H1 (cell line): ENCODE data around the gene OR5W2. TPM values are rescaled to one million over a fixed set of nuclear protein-coding genes. Genes with fewer than 3 reads are reported as not detected.

Experiments
- CTCF ChIA-PET: fragments of 300-600 bp; sonication (Branson Sonifier 250); formaldehyde crosslinking; loops from one replicate; lab custom pipeline; 2021; ENCODE audit not compliant: partially characterized antibody; lab: Charles Lee
- POLR2A ChIA-PET: fragments of 300-600 bp; sonication (Branson Sonifier 250); formaldehyde crosslinking; loops from one replicate; lab custom pipeline; 2021; ENCODE audit warnings: inconsistent platforms; ENCODE audit not compliant: partially characterized antibody; lab: Charles Lee
- DNase-seq, 2 experiments: peaks; one replicate each; pipeline versions ENCODE4 v3.0.0 to v3.0.0-alpha.2; 2010 to 2022; ENCODE audit warnings: low spot score in 2 of 2, low read depth in 1 of 2, mixed read lengths in 1 of 2
- FAIRE-seq: peaks from 2 replicates; lab custom pipeline; 2011; peaks lifted over from hg19 to GRCh38; lab: Jason Lieb, UNC
- H2AFZ ChIP-seq: 2 replicates; pipeline ENCODE4 v1.8.1; 2012; ENCODE audit warnings: low read length, inconsistent platforms
- H2AK5ac ChIP-seq: 2 replicates; pipeline ENCODE4 v1.6.1; 2013; ENCODE audit warnings: low read depth, low read length
- H2BK120ac ChIP-seq: replicated peaks from 2 replicates; pipeline ENCODE3; 2013; ENCODE audit warnings: low read depth, low read length, inconsistent platforms
- H2BK12ac ChIP-seq: 2 replicates; pipeline ENCODE4 v1.6.1; 2013; ENCODE audit warnings: low read depth, low read length
- H2BK15ac ChIP-seq: 2 replicates; pipeline ENCODE4 v1.6.1; 2013; ENCODE audit warnings: low read length
- H2BK20ac ChIP-seq: 2 replicates; pipeline ENCODE4 v1.6.1; 2013; ENCODE audit warnings: low read length
- H2BK5ac ChIP-seq: 2 replicates; pipeline ENCODE4 v1.6.1; 2013; ENCODE audit warnings: low read depth, low read length
- H3K14ac ChIP-seq: 2 replicates; pipeline ENCODE4 v1.6.1; 2013; ENCODE audit warnings: inconsistent platforms; ENCODE audit not compliant: insufficient read length
- H3K18ac ChIP-seq: 2 replicates; pipeline ENCODE4 v1.6.1; 2013; ENCODE audit warnings: low read length; ENCODE audit errors: extremely low read depth
- H3K23ac ChIP-seq: 2 replicates; pipeline ENCODE4 v1.6.1; 2013; ENCODE audit warnings: inconsistent platforms; ENCODE audit not compliant: insufficient read length
- H3K23me2 ChIP-seq: 2 replicates; pipeline ENCODE4 v1.6.1; 2013; ENCODE audit warnings: low read depth, low read length
- H3K27ac ChIP-seq: 2 replicates; pipeline ENCODE4 v1.6.1; 2011; ENCODE audit warnings: low read depth, low read length, inconsistent platforms
- H3K27me3 ChIP-seq, 4 experiments: replicated peaks in 1 of 4; 1 replicate in 1 of 4; 2 replicates in 3 of 4; pipeline versions ENCODE4 v1.6.1 to v1.8.1; 2011 to 2013; ENCODE audit warnings: low read length in 3 of 4, mild to moderate bottlenecking in 3 of 4, inconsistent platforms in 2 of 4, mixed read lengths in 2 of 4, moderate library complexity in 1 of 4; ENCODE audit not compliant: control insufficient read depth in 3 of 4, insufficient read depth in 3 of 4; ENCODE audit errors: extremely low read depth in 1 of 4
- H3K36me3 ChIP-seq, 4 experiments: 2 replicates each; pipeline versions ENCODE4 v1.6.1 to v1.8.1; 2011 to 2013; ENCODE audit warnings: mild to moderate bottlenecking in 4 of 4, low read length in 3 of 4, moderate library complexity in 2 of 4, control low read depth in 1 of 4, inconsistent platforms in 1 of 4; ENCODE audit not compliant: insufficient read depth in 4 of 4, control insufficient read depth in 2 of 4
- H3K4ac ChIP-seq: replicated peaks from 2 replicates; pipeline ENCODE3; 2013; ENCODE audit warnings: low read length, low read depth, mixed read lengths, inconsistent platforms; ENCODE audit not compliant: insufficient read length
- H3K4me1 ChIP-seq, 4 experiments: replicated peaks in 1 of 4; 1 replicate in 1 of 4; 2 replicates in 3 of 4; pipeline versions ENCODE4 v1.6.1 to v1.8.1; 2011 to 2013; ENCODE audit warnings: low read length in 3 of 4, inconsistent platforms in 2 of 4, mixed read lengths in 1 of 4; ENCODE audit not compliant: insufficient read depth in 4 of 4, control insufficient read depth in 3 of 4
- H3K4me2 ChIP-seq, 2 experiments: 2 replicates each; pipeline versions ENCODE4 v1.6.1 to v1.8.1; 2011 to 2013; ENCODE audit warnings: low read depth in 2 of 2, low read length in 2 of 2, control low read depth in 1 of 2, inconsistent platforms in 1 of 2, mild to moderate bottlenecking in 1 of 2; ENCODE audit not compliant: insufficient read depth in 1 of 2
- H3K4me3 ChIP-seq, 4 experiments: fragments of 200-600, 300-600 bp in 1 of 4; sonication (generic), shearing (Covaris generic), sonication (Bioruptor Twin) in 1 of 4; 2 replicates each; pipeline versions ENCODE4 v1.5.1 to v1.8.1; 2011 to 2016; ENCODE audit warnings: low read length in 4 of 4, low read depth in 3 of 4, control low read depth in 2 of 4, inconsistent platforms in 2 of 4, mild to moderate bottlenecking in 2 of 4, mixed read lengths in 1 of 4, moderate library complexity in 1 of 4; ENCODE audit not compliant: insufficient read depth in 2 of 4; ENCODE audit errors: extremely low read depth in 1 of 4
- H3K56ac ChIP-seq: replicated peaks from 2 replicates; pipeline ENCODE3; 2013; ENCODE audit warnings: low read depth, mild to moderate bottlenecking, mixed read lengths, low read length, inconsistent platforms; ENCODE audit not compliant: insufficient read length
- H3K79me1 ChIP-seq: 2 replicates; pipeline ENCODE4 v1.6.1; 2013; ENCODE audit warnings: low read depth, low read length, control low read depth
- H3K79me2 ChIP-seq, 2 experiments: 2 replicates each; pipeline versions ENCODE4 v1.6.1 to v1.8.1; 2012 to 2013; ENCODE audit warnings: low read length in 2 of 2, mild to moderate bottlenecking in 2 of 2, inconsistent platforms in 1 of 2; ENCODE audit not compliant: insufficient read depth in 2 of 2, control insufficient read depth in 1 of 2
- H3K9ac ChIP-seq, 4 experiments: replicated peaks in 1 of 4; 1 replicate in 1 of 4; 2 replicates in 3 of 4; pipeline versions ENCODE4 v1.6.1 to v1.8.1; 2011 to 2013; ENCODE audit warnings: low read depth in 3 of 4, low read length in 3 of 4, control low read depth in 2 of 4, mild to moderate bottlenecking in 2 of 4, moderate library complexity in 2 of 4, inconsistent platforms in 1 of 4; ENCODE audit errors: extremely low read depth in 1 of 4
- H3K9me3 ChIP-seq, 2 experiments: 2 replicates each; pipeline versions ENCODE4 v1.6.1 to v1.8.1; 2012 to 2013; ENCODE audit warnings: mild to moderate bottlenecking in 2 of 2, moderate library complexity in 2 of 2, control low read depth in 1 of 2, inconsistent platforms in 1 of 2, low read depth in 1 of 2, low read length in 1 of 2, mixed read lengths in 1 of 2; ENCODE audit not compliant: insufficient read depth in 2 of 2
- H4K20me1 ChIP-seq, 2 experiments: replicated peaks in 1 of 2; 2 replicates each; pipeline versions ENCODE3 to v1.8.1; 2011 to 2013; ENCODE audit warnings: inconsistent platforms in 2 of 2, low read length in 2 of 2, mild to moderate bottlenecking in 1 of 2; ENCODE audit not compliant: insufficient read depth in 2 of 2, control insufficient read depth in 1 of 2
- H4K5ac ChIP-seq: 2 replicates; pipeline ENCODE4 v1.6.1; 2013; ENCODE audit warnings: low read length, low read depth, mixed read lengths, inconsistent platforms; ENCODE audit not compliant: insufficient read length
- H4K8ac ChIP-seq: 2 replicates; pipeline ENCODE4 v1.8.0; 2013; ENCODE audit warnings: mild to moderate bottlenecking, moderate library complexity, low read length, inconsistent platforms; ENCODE audit not compliant: insufficient read depth; ENCODE audit errors: extremely low read depth
- H4K91ac ChIP-seq: replicated peaks from 2 replicates; pipeline ENCODE3; 2013; ENCODE audit warnings: low read length, mixed read lengths, inconsistent platforms; ENCODE audit not compliant: insufficient read length
- BRCA1 ChIP-seq: IDR thresholded peaks from 2 replicates; pipeline ENCODE4 v1.6.1; 2012; ENCODE audit warnings: low read depth, low read length, improper control_type of control experiment
- RAD21 ChIP-seq, 2 experiments: IDR thresholded peaks in 1 of 2; conservative IDR thresholded peaks in 1 of 2; 2 replicates each; pipeline ENCODE4 v1.6.1; 2011; ENCODE audit warnings: low read depth in 2 of 2, low read length in 2 of 2, improper control_type of control experiment in 1 of 2, inconsistent platforms in 1 of 2, mild to moderate bottlenecking in 1 of 2, moderate library complexity in 1 of 2
- SAP30 ChIP-seq: fragments of 300-600 bp; sonication (generic); IDR thresholded peaks from 2 replicates; pipeline ENCODE4 v1.7.1; 2012; ENCODE audit warnings: low read length, moderate library complexity, mild to moderate bottlenecking, inconsistent platforms; ENCODE audit not compliant: insufficient read depth, insufficient replicate concordance
- SP1 ChIP-seq: IDR thresholded peaks from 2 replicates; pipeline ENCODE4 v1.6.1; 2011; ENCODE audit warnings: low read depth, low read length
- SRF ChIP-seq: IDR thresholded peaks from 2 replicates; pipeline ENCODE4 v1.6.1; 2011; ENCODE audit warnings: mild to moderate bottlenecking, low read depth, low read length, moderate library complexity
- WGBS, 2 experiments: shearing (Covaris generic) in 1 of 2; methylation state at CpG; one replicate each; pipeline versions ENCODE4 v1.1.6 to v1.1.7; 2013 to 2015; ENCODE audit warnings: low lambda C conversion rate in 2 of 2, mixed read lengths in 2 of 2, inconsistent platforms in 1 of 2, low coverage in 1 of 2, missing lambda C conversion rate in 1 of 2; ENCODE audit not compliant: insufficient replicate concordance in 2 of 2, insufficient coverage in 1 of 2, insufficient read length in 1 of 2; ENCODE audit errors: extremely low coverage in 1 of 2, missing lambda C conversion rate in 1 of 2; 5-methylcytosine and 5-hydroxymethylcytosine counted together
- polyA plus RNA-seq, 7 experiments: library from polyadenylated mRNA; depleted of rRNA in 3 of 7; stranded (reverse) in 5 of 7; unstranded in 2 of 7; fragments of >200 nt in 5 of 7; fragments of 200-250 nt in 2 of 7; gene quantifications; 1 replicate in 5 of 7; 2 replicates in 1 of 7; 4 replicates in 1 of 7; pipeline versions ENCODE4 v1.2.1 to v1.2.3, GENCODE V29; 2011 to 2013; ENCODE audit warnings: missing spikeins in 2 of 7, mixed read lengths in 2 of 7
- total RNA-seq: library from RNA; stranded (reverse); fragmentation: NEBNext Ultra II Directional; extraction: Animal tissue kit (Norgen Biotek cat#: 25700); gene quantifications from 2 replicates; pipeline ENCODE4 v1.2.1, GENCODE V29; 2021
- TF ChIP-seq, protein P1 (sequence below), 3 experiments: IDR thresholded peaks; 1 replicate in 2 of 3; 2 replicates in 1 of 3; pipeline versions ENCODE4 v1.5.1 to v1.6.1; 2011; ENCODE audit warnings: low read length in 3 of 3, mild to moderate bottlenecking in 3 of 3, inconsistent platforms in 2 of 3, low read depth in 1 of 3, moderate library complexity in 1 of 3; ENCODE audit not compliant: insufficient read depth in 1 of 3; ENCODE audit errors: control extremely low read depth in 1 of 3

OR5W2 gene
- total and polyA plus RNA-seq, 2 of the 8 experiments (the other 6 are each of a cell fraction or from before 2014, with no cell fraction given), result not detected

DNA sequence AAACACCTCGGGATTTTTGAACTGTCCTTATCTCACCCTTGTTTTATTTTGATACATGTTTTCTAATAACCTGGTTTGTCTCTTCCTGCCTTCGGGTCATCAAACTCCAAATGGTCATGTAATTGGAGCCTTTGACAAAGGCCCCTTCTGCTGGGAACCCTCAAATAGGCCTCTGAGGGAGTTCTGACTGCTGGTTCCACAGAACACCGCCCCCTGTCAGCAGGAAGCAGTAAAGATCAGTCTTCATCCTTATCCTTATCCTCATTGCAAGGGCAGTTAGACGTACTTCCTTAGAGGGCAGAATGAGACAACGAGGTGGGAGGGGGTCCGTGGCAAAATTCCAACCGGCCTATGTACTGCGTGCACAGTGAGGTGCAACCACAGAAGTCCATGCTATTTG is 19.2 kb downstream of the OR5W2 start:
- Histone ChIP-seq H3K79me1 (no peaks in the 10 kb centered on the region), H2BK15ac (no peak overlapping the region), H3K4ac (no peak overlapping the region), H3K9ac (no peak overlapping the region), H4K91ac (no peak overlapping the region), H3K36me3 (no peaks in the 10 kb centered on the region), H2BK12ac (no peak overlapping the region), H3K79me2 (no peaks in the 10 kb centered on the region), H3K27me3 (no peaks in the 10 kb centered on the region), H3K23ac (no peak overlapping the region), H4K20me1 (no peaks in the 10 kb centered on the region), H3K18ac (no peak overlapping the region), H4K8ac (no peak overlapping the region), H3K4me1 (no peaks in the 10 kb centered on the region), H2AK5ac (no peak overlapping the region), H3K4me3 (no peak overlapping the region), H3K9me3 (peaks cover 6 to 13% of the 10 kb centered on the region in 2 experiments; a peak in 3 of 4 replicates), H2AFZ (0 out of 2 replicates have a peak overlapping the region, but pooled peaks have one; percentile 75), H2BK5ac (no peak overlapping the region), H3K14ac (no peak overlapping the region), H2BK20ac (no peak overlapping the region), H3K23me2 (no peaks in the 10 kb centered on the region), H4K5ac (no peak overlapping the region), H3K56ac (no peak overlapping the region), H2BK120ac (no peak overlapping the region), H3K4me2 (no peak overlapping the region), H3K27ac (no peak overlapping the region)
- ChIA-PET POLR2A (no interaction called here), CTCF (no interaction called here)
- no peak for TF ChIP-seq SRF
- peak; percentile 26 to 38; a peak in 3 of 4 replicates for TF ChIP-seq RAD21 (IDR thresholded peaks at IDR 0.05 in 1 of 2, conservative IDR thresholded peaks at IDR 0.05 in 1 of 2; ENCODE audit: low read depth in 2 of 2, low read length in 2 of 2)
- TF ChIP-seq, protein P1, sequence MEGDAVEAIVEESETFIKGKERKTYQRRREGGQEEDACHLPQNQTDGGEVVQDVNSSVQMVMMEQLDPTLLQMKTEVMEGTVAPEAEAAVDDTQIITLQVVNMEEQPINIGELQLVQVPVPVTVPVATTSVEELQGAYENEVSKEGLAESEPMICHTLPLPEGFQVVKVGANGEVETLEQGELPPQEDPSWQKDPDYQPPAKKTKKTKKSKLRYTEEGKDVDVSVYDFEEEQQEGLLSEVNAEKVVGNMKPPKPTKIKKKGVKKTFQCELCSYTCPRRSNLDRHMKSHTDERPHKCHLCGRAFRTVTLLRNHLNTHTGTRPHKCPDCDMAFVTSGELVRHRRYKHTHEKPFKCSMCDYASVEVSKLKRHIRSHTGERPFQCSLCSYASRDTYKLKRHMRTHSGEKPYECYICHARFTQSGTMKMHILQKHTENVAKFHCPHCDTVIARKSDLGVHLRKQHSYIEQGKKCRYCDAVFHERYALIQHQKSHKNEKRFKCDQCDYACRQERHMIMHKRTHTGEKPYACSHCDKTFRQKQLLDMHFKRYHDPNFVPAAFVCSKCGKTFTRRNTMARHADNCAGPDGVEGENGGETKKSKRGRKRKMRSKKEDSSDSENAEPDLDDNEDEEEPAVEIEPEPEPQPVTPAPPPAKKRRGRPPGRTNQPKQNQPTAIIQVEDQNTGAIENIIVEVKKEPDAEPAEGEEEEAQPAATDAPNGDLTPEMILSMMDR (IDR thresholded peaks at IDR 0.05; ENCODE audit: control extremely low read depth in 1 of 3, insufficient read depth in 1 of 3, low read depth in 1 of 3, low read length in 3 of 3), result peak; percentile 37 to 74 (median 43); a peak in 3 of 4 replicates
- no peak for TF ChIP-seq SAP30
- no peak for TF ChIP-seq SP1
- TF ChIP-seq BRCA1, result no peak
- DNase-seq (peak in 1 of 2 experiments; percentile 49), FAIRE-seq (no peak)
- 69% methylated on average over 8 of the region's 8 CpGs; no CpG with 5 or more reads in 1 of the 2 experiments for WGBS, 2 experiments
